Aorta (tissue), 5 donors: ENCODE data around the gene CCR8. TPM values are rescaled to one million over a fixed set of nuclear protein-coding genes. Genes with fewer than 3 reads are reported as not detected.
"Not testable (repeated sequence)": the region's sequence is repeated elsewhere in the genome, so short reads cannot be mapped to it uniquely, and the experiment has no call there.

ENCODE experiments used
- ATAC-seq: fragments of 200-7000 bp; cut with Tn5 transposase; one replicate; pipeline ENCODE4 v1.9.1; 2022; ENCODE audit warnings: moderate library complexity; ENCODE audit not compliant: low FRiP score
- DNase-seq, 2 donors: peaks; one replicate each; pipeline ENCODE4 v3.0.0-alpha.2; 2020
- H3K27ac ChIP-seq, 2 donors: one replicate each; pipeline ENCODE4 v1.5.1; 2013; ENCODE audit warnings: low read length in 2 of 2, mild to moderate bottlenecking in 2 of 2, moderate library complexity in 2 of 2, control low read depth in 1 of 2, inconsistent platforms in 1 of 2, low read depth in 1 of 2
- H3K27me3 ChIP-seq, 2 donors: one replicate each; pipeline ENCODE4 v1.6.1; 2013; ENCODE audit warnings: control low read depth in 1 of 2, low read length in 1 of 2, mild to moderate bottlenecking in 1 of 2, moderate library complexity in 1 of 2; ENCODE audit not compliant: insufficient read depth in 2 of 2, control insufficient read depth in 1 of 2
- H3K36me3 ChIP-seq, 2 donors: one replicate each; pipeline ENCODE4 v1.6.1; 2013; ENCODE audit warnings: control low read depth in 1 of 2, low read length in 1 of 2, mild to moderate bottlenecking in 1 of 2; ENCODE audit not compliant: insufficient read depth in 2 of 2, control insufficient read depth in 1 of 2
- H3K4me1 ChIP-seq, 2 donors: one replicate each; pipeline ENCODE4 v1.6.1; 2013; ENCODE audit warnings: low read length in 2 of 2, control low read depth in 1 of 2, mild to moderate bottlenecking in 1 of 2, moderate library complexity in 1 of 2; ENCODE audit not compliant: insufficient read depth in 2 of 2, control insufficient read depth in 1 of 2
- H3K4me3 ChIP-seq, 2 donors: one replicate each; pipeline ENCODE4 v1.5.1; 2013; ENCODE audit warnings: low read length in 2 of 2, control low read depth in 1 of 2, mild to moderate bottlenecking in 1 of 2
- H3K9me3 ChIP-seq: one replicate; pipeline ENCODE4 v1.6.1; 2013; ENCODE audit warnings: mild to moderate bottlenecking, low read length; ENCODE audit not compliant: control insufficient read depth
- WGBS, 2 donors: extraction: QIAGEN DNeasy Blood & Tissue Kit; methylation state at CpG; one replicate each; pipeline ENCODE4 v1.1.7; 2013; 5-methylcytosine and 5-hydroxymethylcytosine counted together
- intact Hi-C, 2 donors: fragments of 100-400 bp; cut with DNase I; formaldehyde crosslinking; loops; one replicate each; pipeline versions ENCODE4 v1.14.2 to v1.15.0; 2022
- polyA plus RNA-seq, 2 donors: library from polyadenylated mRNA; stranded (reverse); fragments of 200-250 nt; gene quantifications; one replicate each; pipeline ENCODE4 v1.2.3, GENCODE V29; 2013
- total RNA-seq, 2 donors: library from RNA; stranded (reverse); fragmentation: NEBNext Ultra II Directional; extraction: Animal tissue kit (Norgen Biotek cat#: 25700); gene quantifications; one replicate each; pipeline ENCODE4 v1.2.1, GENCODE V29; 2021
- donor health status: healthy with polysubstance abuse.
- donor health status: Bipolar disorder and iron deficiency.
- donor health status: DM: no; HTN: no; CAD: no.
- donor health status: DM: no; HTN: no; CAD: no.
- donor health status: DM: yes; HTN: yes; CAD: no.

CCR8 gene
- total and polyA plus RNA-seq, 4 donors, result not detected

DNA sequence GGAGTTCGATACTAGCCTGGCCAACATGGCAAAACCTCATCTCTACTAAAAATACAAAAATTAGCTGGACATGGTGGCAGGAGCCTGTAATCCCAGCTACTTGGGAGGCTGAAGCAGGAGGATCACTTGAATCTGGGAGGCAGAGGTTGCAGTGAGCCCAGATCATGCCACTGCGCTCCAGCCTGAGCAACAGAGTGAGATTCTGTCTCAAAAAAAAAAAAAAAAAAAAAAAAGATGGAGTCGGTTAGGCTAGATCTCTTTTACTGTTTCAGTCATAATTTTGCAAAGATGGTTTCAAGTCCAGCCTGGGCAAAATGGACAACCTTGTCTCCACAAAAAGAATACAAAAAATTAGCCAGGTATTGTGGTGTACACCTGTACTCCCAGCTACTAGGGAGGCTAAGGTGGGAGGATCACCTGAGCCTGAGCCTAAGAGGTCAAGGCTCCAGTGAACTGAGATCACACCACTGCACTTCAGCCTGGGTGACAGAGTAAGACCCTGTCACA is 7.2 kb upstream of the CCR8 start:
- H3K4me3 ChIP-seq, H3K27ac ChIP-seq, H3K27me3 ChIP-seq, DNase-seq, H3K4me1 ChIP-seq, H3K36me3 ChIP-seq, intact Hi-C loops, H3K9me3 ChIP-seq, ATAC-seq: not testable (repeated sequence)
- 47 to 54% methylated on average over 3 of the region's 3 CpGs for WGBS, 2 donors

DNA sequence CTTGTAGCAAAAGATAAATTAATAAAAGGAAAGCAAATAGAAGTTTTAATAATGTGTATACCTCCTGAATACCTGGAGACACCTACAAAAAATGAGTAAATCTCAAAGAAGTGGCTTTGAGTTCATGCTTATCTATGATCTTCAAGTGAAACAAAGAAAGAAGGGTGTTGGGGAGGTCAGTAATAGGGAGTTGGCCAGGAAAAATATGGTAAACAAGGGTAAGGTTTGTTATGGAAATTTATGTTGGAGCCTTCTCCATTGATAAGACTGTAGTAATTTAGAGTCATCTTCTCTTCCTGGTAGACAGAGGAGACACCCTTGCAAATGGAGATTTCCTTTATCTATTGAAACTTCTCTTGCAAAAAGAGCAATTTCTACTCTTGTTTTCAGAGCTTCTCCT is 6.6 kb upstream of the CCR8 start:
- no peak overlapping the region for H3K27ac ChIP-seq
- intact Hi-C loops, result no loop called here
- H3K4me3 ChIP-seq, result no peak overlapping the region
- H3K4me1 ChIP-seq, result no peaks in the 10 kb centered on the region
- DNase-seq (no peak), ATAC-seq (no peak)
- H3K36me3 ChIP-seq, result no peaks in the 10 kb centered on the region
- no peaks in the 10 kb centered on the region for H3K9me3 ChIP-seq
- no peaks in the 10 kb centered on the region for H3K27me3 ChIP-seq

DNA sequence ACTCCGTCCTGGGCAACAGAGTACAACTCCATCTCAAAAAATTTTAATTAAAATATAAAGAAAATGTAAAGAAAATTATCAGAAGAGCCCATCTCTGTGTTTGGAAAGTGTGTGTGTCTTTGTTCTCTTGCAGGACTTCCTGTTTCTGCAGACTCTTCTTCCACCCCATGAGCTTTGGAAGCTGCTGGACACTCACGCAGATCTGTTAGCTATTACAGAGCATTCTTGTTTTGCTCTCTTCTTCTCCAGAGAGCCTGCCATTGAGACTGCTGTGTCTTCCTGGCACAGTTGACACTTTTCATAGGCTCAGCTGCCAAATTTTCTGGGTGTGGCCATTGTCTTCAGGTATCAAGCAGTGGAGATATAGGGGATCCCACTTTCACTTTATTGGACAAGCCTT is 6.0 kb upstream of the CCR8 start:
- Histone ChIP-seq H3K36me3 (no peaks in the 10 kb centered on the region), H3K4me3 (no peak overlapping the region), H3K4me1 (no peaks in the 10 kb centered on the region), H3K27me3 (no peaks in the 10 kb centered on the region), H3K9me3 (no peaks in the 10 kb centered on the region), H3K27ac (no peak overlapping the region)
- WGBS, 2 donors, result 82 to 87% methylated on average over 2 of the region's 2 CpGs
- ATAC-seq, result no peak
- no peak for DNase-seq
- intact Hi-C loops, result no loop called here

DNA sequence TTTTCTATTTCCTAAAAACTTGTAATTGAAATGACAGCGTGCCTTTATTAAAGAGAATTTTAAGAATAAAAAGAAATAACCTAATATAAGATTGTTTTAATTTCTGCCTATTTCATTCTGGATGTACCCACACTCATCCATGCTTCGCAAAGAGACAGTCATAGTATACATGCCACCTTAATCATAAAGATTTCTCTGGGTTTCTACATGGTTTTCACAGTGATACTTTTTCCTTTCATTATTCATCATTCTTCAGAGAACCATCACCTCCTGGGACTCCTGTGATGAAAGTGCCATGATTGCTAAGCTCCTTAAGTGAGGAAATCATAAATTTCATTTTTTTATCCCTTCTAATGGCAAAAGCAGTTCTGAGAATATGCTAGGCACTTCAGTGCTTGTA is 4.3 kb upstream of the CCR8 start:
- no peaks in the 10 kb centered on the region for H3K4me1 ChIP-seq
- H3K4me3 ChIP-seq, result no peak overlapping the region
- intact Hi-C loops, result no loop called here
- H3K36me3 ChIP-seq, result no peaks in the 10 kb centered on the region
- 81 to 85% methylated on average over 2 of the region's 2 CpGs for WGBS, 2 donors
- DNase-seq (no peak), ATAC-seq (no peak)
- H3K27ac ChIP-seq, result no peak overlapping the region
- H3K9me3 ChIP-seq, result no peaks in the 10 kb centered on the region
- H3K27me3 ChIP-seq, result no peaks in the 10 kb centered on the region

DNA sequence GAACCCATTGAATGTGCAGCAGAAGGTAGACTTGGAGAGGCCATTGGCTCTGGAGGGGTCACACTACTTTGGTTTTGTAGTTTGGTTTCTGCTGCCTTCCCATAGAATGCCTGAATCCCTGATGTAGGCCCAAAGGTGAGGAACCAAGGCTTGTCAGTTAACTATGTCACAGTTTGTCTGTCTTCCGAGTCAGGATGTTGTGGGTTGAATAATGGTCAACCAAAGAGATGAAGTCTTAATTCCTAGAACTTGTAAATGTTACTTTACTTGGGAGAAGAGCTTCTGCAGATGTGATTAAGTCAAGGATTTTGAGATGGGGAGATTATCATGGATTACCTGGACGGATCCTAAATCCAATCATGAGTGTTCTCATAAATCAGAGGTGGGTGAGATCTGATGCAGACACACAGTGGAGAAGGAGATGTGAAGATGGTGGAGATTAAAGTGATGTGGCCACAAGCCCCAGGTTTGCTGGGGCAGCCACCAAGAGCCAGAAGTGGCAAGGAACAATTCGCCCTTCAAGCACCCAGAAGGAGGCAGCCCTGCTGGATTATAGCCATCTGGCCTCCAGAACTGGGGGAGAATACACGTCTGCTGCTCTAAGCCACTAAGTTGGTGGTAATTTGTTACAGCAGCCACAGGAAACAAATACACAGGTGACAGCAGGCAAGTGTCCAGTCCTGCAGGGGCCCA is 2.3 kb upstream of the CCR8 start:
- no peaks in the 10 kb centered on the region for H3K4me1 ChIP-seq
- H3K4me3 ChIP-seq, result no peak overlapping the region
- no peak for DNase-seq
- 67 to 70% methylated on average over 4 of the region's 4 CpGs for WGBS, 2 donors
- no peaks in the 10 kb centered on the region for H3K27me3 ChIP-seq
- no peaks in the 10 kb centered on the region for H3K36me3 ChIP-seq
- intact Hi-C loops, result no loop called here
- H3K9me3 ChIP-seq, result no peaks in the 10 kb centered on the region
- H3K27ac ChIP-seq, result no peak overlapping the region
- ATAC-seq, result no peak

DNA sequence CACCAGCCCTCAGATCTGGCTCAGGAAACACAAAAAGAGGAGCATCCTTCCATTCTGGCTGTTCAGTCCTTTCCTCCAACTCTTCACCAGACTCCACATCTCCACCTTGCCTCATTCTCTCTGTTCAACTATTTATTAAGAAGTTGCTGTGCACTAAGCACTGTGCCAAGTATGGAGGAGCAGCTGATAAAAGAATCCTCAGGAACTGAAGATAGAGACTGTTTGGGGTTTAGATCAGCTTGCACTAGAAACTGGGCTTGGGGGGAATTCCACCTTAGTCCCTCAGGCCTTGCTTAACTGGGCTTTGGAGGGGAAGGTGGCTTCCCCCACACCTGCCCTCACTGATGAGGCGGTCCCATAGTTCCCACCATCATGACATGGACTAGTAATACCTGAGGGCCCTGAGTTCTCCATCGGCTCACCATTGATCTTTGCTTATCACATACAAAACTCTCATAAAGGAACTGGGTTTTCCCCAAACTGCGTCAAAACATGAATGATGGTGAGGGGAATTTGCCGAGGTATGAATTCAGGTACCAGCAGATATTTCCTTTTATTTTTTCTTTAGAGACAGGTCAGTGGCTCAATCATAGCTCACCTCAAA is 1.7 kb upstream of the CCR8 start:
- H3K36me3 ChIP-seq, result no peaks in the 10 kb centered on the region
- no peak overlapping the region for H3K27ac ChIP-seq
- 83 to 88% methylated on average over 4 of the region's 4 CpGs for WGBS, 2 donors
- no peaks in the 10 kb centered on the region for H3K4me1 ChIP-seq
- intact Hi-C loops, result no loop called here
- H3K9me3 ChIP-seq, result no peaks in the 10 kb centered on the region
- DNase-seq (no peak), ATAC-seq (no peak)
- H3K4me3 ChIP-seq, result no peak overlapping the region
- H3K27me3 ChIP-seq, result no peaks in the 10 kb centered on the region

DNA sequence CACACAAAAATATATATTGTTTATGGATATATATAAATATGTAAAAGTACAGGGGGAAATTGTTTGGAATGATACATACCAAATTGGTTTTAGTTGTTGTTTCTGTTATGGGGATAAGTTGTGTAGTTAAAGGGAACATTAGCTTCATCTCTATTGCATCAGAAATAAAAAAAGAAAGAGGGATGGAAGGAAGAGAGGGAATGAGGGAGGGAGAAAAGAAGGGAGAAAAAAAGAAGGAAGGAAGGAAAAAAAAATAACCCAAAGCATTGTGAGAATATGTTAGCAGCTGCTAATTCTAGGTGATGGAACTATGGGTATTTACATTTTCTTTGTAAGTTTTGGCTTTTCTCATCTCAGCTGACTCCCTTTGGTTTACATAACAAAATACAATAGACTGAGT is 1.3 kb downstream of the CCR8 start:
- no peaks in the 10 kb centered on the region for H3K36me3 ChIP-seq
- no peaks in the 10 kb centered on the region for H3K9me3 ChIP-seq
- no peaks in the 10 kb centered on the region for H3K4me1 ChIP-seq
- no peak for ATAC-seq
- DNase-seq, result no peak
- H3K4me3 ChIP-seq, result no peak overlapping the region
- intact Hi-C loops, result no loop called here
- H3K27ac ChIP-seq, result no peak overlapping the region
- no peaks in the 10 kb centered on the region for H3K27me3 ChIP-seq

DNA sequence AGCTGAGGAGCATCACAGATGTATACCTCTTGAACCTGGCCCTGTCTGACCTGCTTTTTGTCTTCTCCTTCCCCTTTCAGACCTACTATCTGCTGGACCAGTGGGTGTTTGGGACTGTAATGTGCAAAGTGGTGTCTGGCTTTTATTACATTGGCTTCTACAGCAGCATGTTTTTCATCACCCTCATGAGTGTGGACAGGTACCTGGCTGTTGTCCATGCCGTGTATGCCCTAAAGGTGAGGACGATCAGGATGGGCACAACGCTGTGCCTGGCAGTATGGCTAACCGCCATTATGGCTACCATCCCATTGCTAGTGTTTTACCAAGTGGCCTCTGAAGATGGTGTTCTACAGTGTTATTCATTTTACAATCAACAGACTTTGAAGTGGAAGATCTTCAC is 3.0 kb downstream of the CCR8 start:
- Histone ChIP-seq H3K27ac (no peak overlapping the region), H3K4me1 (no peaks in the 10 kb centered on the region), H3K9me3 (no peaks in the 10 kb centered on the region), H3K27me3 (no peaks in the 10 kb centered on the region), H3K4me3 (no peak overlapping the region), H3K36me3 (no peaks in the 10 kb centered on the region)
- no peak for DNase-seq
- 87 to 88% methylated on average over 4 of the region's 4 CpGs for WGBS, 2 donors
- no peak for ATAC-seq
- intact Hi-C loops, result no loop called here

DNA sequence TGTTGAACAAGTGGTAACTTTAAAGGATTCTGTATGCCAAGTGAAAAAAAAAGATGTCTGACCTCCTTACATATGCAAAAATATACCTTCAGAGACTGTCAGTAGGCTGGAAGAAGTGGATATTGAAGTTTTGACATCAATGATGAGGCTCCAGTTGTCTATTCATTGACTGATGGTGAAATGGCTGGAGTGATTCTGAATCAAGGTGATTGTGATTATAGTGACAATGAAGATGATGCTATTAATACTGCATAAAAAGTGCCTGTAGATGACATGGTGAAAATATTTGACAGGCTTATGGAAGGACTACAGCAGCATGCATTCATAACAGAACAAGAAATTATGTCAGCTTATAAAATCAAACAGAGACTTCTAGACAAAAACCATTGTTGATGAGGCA is 4.1 kb downstream of the CCR8 start:
- Histone ChIP-seq H3K27me3 (no peaks in the 10 kb centered on the region), H3K9me3 (no peaks in the 10 kb centered on the region), H3K36me3 (no peaks in the 10 kb centered on the region), H3K27ac (no peak overlapping the region), H3K4me1 (no peaks in the 10 kb centered on the region), H3K4me3 (no peak overlapping the region)
- DNase-seq (no peak), ATAC-seq (no peak)
- intact Hi-C loops, result no loop called here
